ENCODE results near the gene SLC22A4. TPM values are rescaled to one million over a fixed set of nuclear protein-coding genes. Genes with fewer than 3 reads are reported as not detected.

SLC22A4 gene
- total RNA-seq, 2 donors from 2014 or later = 1.3 to 8.3 TPM

- Histone ChIP-seq H3K9ac (ENCODE audit: low read depth in 2 of 2, low read length in 2 of 2) (peak overlapping the region in 1 of 2 donors; percentile 29), H3K9me3 (no peaks in the 10 kb centered on the region), H3K36me3 (no peaks in the 10 kb centered on the region), H3K4me1 (peaks cover 3% of the 10 kb centered on the region), H3K27ac (no peak overlapping the region), H3K4me3 (no peak overlapping the region), H3K27me3 (no peaks in the 10 kb centered on the region)
- no peak for TF ChIP-seq CTCF (IDR thresholded peaks at IDR 0.05)
- DNase-seq = peak; percentile 21
- intact Hi-C loops (cut with DNase I) = loop anchor here (10.0 kb wide), 1 partner anchor 103 kb away; no protein-coding TSS in a partner anchor
Measured at GRCh38 chr5:132271251-132272246, 22.6 kb upstream of the SLC22A4 start.

- Histone ChIP-seq H3K27ac (no peak overlapping the region), H3K4me3 (no peak overlapping the region), H3K9ac (ENCODE audit: low read depth in 2 of 2, low read length in 2 of 2) (peak overlapping the region; percentile 61 to 73), H3K9me3 (no peaks in the 10 kb centered on the region), H3K36me3 (no peaks in the 10 kb centered on the region), H3K27me3 (no peaks in the 10 kb centered on the region), H3K4me1 (peaks cover 6% of the 10 kb centered on the region)
- peak; percentile 83 for DNase-seq
- peak; percentile 87 for TF ChIP-seq CTCF (IDR thresholded peaks at IDR 0.05)
- intact Hi-C loops (cut with DNase I) = loop anchor here (10.0 kb wide), 1 partner anchor 102 kb away; no protein-coding TSS in a partner anchor
Measured at GRCh38 chr5:132272311-132273210, 21.6 kb upstream of the SLC22A4 start.

GRCh38 chr5:132273631-132274030, 20.6 kb upstream of the SLC22A4 start:
- Histone ChIP-seq H3K4me3 (no peak overlapping the region), H3K36me3 (no peaks in the 10 kb centered on the region), H3K9ac (ENCODE audit: low read depth in 2 of 2, low read length in 2 of 2) (peak overlapping the region; percentile 8 to 73), H3K27ac (no peak overlapping the region), H3K9me3 (no peaks in the 10 kb centered on the region), H3K27me3 (no peaks in the 10 kb centered on the region), H3K4me1 (peaks cover 13% of the 10 kb centered on the region)
- no peak for DNase-seq
- TF ChIP-seq CTCF (IDR thresholded peaks at IDR 0.05) = no peak
- intact Hi-C loops (cut with DNase I) = loop anchor here (10.0 kb wide), 1 partner anchor 101 kb away; no protein-coding TSS in a partner anchor

DNA sequence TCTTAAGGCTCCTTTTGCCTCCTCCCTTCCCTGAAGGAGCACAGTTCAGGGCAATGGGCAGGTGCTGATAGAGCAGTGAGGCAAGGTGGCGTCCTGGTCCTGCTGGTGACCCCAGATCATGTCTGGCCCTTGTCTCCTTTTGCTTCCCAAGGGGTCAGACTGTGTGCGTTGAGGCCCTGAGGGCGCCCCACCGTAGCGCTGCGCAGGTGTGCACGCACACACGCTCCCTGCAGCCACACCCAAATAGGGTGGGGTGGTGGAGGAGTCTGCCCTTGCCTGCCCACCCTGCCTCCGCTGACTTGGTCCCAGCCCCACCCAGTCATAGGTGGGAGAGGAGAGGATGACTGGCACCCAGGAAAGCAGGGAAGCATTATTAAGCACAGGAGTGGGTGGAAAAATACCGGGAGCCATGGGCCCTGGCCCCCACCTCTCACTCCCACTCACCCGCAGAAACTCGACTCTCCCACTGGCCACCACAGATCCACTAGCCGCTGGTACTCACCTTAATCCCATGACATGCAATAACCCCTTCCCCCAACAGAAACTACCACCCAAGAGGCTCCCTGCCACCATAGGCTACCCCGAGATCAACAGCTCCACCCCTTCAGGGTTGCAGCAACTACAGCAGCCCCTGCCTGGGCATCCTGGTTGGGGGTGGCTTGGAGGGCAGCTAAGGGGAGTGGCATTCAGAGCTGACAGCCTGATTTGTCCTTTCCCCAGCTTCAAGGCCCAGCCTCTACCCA, 20.0 kb upstream of the SLC22A4 start:
- H3K36me3 ChIP-seq = no peaks in the 10 kb centered on the region
- peak; percentile 71 for DNase-seq
- intact Hi-C loops (cut with DNase I) = loop anchor here (10.0 kb wide), 1 partner anchor 101 kb away; no protein-coding TSS in a partner anchor

More for the DNA sequence above, 20.0 kb upstream of the SLC22A4 start:
- Histone ChIP-seq H3K4me3 (no peak overlapping the region), H3K27me3 (no peaks in the 10 kb centered on the region), H3K9me3 (no peaks in the 10 kb centered on the region), H3K27ac (no peak overlapping the region), H3K9ac (ENCODE audit: low read depth in 2 of 2, low read length in 2 of 2) (peak overlapping the region; percentile 8 to 49), H3K4me1 (peaks cover 14% of the 10 kb centered on the region)
- no peak for TF ChIP-seq CTCF (IDR thresholded peaks at IDR 0.05)
